Stimulated activated CD4-positive, alpha-beta T cell treated with anti-CD3 and anti-CD28 coated beads, Interleukin-1b, Interleukin-23, amount 100 ng/mL, for 4 hours (primary cell): Measurements from ENCODE around the gene SH3RF1.

Experiments
- DNase-seq, 2 donors: peaks; one replicate each; pipeline ENCODE4 v3.0.0-alpha.2; 2020; ENCODE audit warnings: low read depth in 2 of 2

Gene SH3RF1

GRCh38 chr4:169275180-169275579, 4.4 kb upstream of the SH3RF1 start:
- DNase-seq = no peak

GRCh38 chr4:169274033-169274432, 3.3 kb upstream of the SH3RF1 start:
- no peak for DNase-seq

GRCh38 chr4:169272265-169272886, 1.6 kb upstream of the SH3RF1 start:
- no peak for DNase-seq

- DNase-seq = no peak
Measured at GRCh38 chr4:169271692-169272007, 894 bp upstream of the SH3RF1 start.

- DNase-seq = no peak
Measured at GRCh38 chr4:169269916-169270809, 593 bp downstream of the SH3RF1 start.

- no peak for DNase-seq
Measured at GRCh38 chr4:169268951-169269760, 1.6 kb downstream of the SH3RF1 start.

GRCh38 chr4:169267070-169267469, 3.7 kb downstream of the SH3RF1 start:
- DNase-seq = no peak

GRCh38 chr4:169266661-169267060, 4.1 kb downstream of the SH3RF1 start:
- no peak for DNase-seq

GRCh38 chr4:169266081-169266480, 4.7 kb downstream of the SH3RF1 start:
- DNase-seq = no peak

GRCh38 chr4:169263791-169264392, 6.9 kb downstream of the SH3RF1 start:
- no peak for DNase-seq

- DNase-seq = no peak
Measured at GRCh38 chr4:169260217-169260866, 10.4 kb downstream of the SH3RF1 start.

- no peak for DNase-seq
Measured at GRCh38 chr4:169259271-169259670, 11.5 kb downstream of the SH3RF1 start.

- DNase-seq = no peak
Measured at GRCh38 chr4:169258141-169258540, 12.6 kb downstream of the SH3RF1 start.

GRCh38 chr4:169256856-169257761, 13.6 kb downstream of the SH3RF1 start:
- DNase-seq = no peak

GRCh38 chr4:169256101-169256612, 14.6 kb downstream of the SH3RF1 start:
- DNase-seq = no peak

- no peak for DNase-seq
Measured at GRCh38 chr4:169254546-169254983, 16.2 kb downstream of the SH3RF1 start.

GRCh38 chr4:169253904-169254303, 16.9 kb downstream of the SH3RF1 start:
- no peak for DNase-seq

- DNase-seq = no peak
Measured at GRCh38 chr4:169253113-169253671, 17.6 kb downstream of the SH3RF1 start.

GRCh38 chr4:169252339-169253112, 18.2 kb downstream of the SH3RF1 start:
- no peak for DNase-seq
